ENCODE measurements around the gene CHCHD6.

The CHCHD6 gene

GRCh38 chr3:126867190-126867862 lies 163.3 kb downstream of the CHCHD6 start:
- no peak for FAIRE-seq

- no peak for FAIRE-seq
Observed at GRCh38 chr3:126867863-126868200, 163.8 kb downstream of the CHCHD6 start.

- no peak for FAIRE-seq
Observed at GRCh38 chr3:126870608-126871210, 166.7 kb downstream of the CHCHD6 start.

GRCh38 chr3:126872701-126873342 lies 168.8 kb downstream of the CHCHD6 start:
- FAIRE-seq: no peak

GRCh38 chr3:126873416-126873815 lies 169.4 kb downstream of the CHCHD6 start:
- FAIRE-seq: no peak

GRCh38 chr3:126878664-126879063 lies 174.6 kb downstream of the CHCHD6 start:
- FAIRE-seq: no peak

GRCh38 chr3:126880901-126881300 lies 176.9 kb downstream of the CHCHD6 start:
- no peak for FAIRE-seq

GRCh38 chr3:126881861-126882260 lies 177.8 kb downstream of the CHCHD6 start:
- FAIRE-seq: no peak

- no peak for FAIRE-seq
Observed at GRCh38 chr3:126883241-126883640, 179.2 kb downstream of the CHCHD6 start.

- no peak for FAIRE-seq
Observed at GRCh38 chr3:126885425-126885824, 181.4 kb downstream of the CHCHD6 start.

- no peak for FAIRE-seq
Observed at GRCh38 chr3:126886217-126886616, 182.2 kb downstream of the CHCHD6 start.

GRCh38 chr3:126887686-126888085 lies 183.6 kb downstream of the CHCHD6 start:
- no peak for FAIRE-seq

- FAIRE-seq: no peak
Observed at GRCh38 chr3:126888186-126888760, 184.2 kb downstream of the CHCHD6 start.

- FAIRE-seq: no peak
Observed at GRCh38 chr3:126889276-126890201, 185.5 kb downstream of the CHCHD6 start.

GRCh38 chr3:126891141-126891540 lies 187.1 kb downstream of the CHCHD6 start:
- FAIRE-seq: no peak

- no peak for FAIRE-seq
Observed at GRCh38 chr3:126891791-126892190, 187.8 kb downstream of the CHCHD6 start.

- FAIRE-seq: no peak
Observed at GRCh38 chr3:126893651-126894050, 189.6 kb downstream of the CHCHD6 start.

GRCh38 chr3:126894475-126894874 lies 190.4 kb downstream of the CHCHD6 start:
- FAIRE-seq: no peak

- FAIRE-seq: no peak
Observed at GRCh38 chr3:126895178-126896066, 191.4 kb downstream of the CHCHD6 start.

GRCh38 chr3:126896067-126896441 lies 192.0 kb downstream of the CHCHD6 start:
- no peak for FAIRE-seq

- FAIRE-seq: no peak
Observed at GRCh38 chr3:126896968-126897367, 192.9 kb downstream of the CHCHD6 start.

GRCh38 chr3:126897943-126898342 lies 193.9 kb downstream of the CHCHD6 start:
- no peak for FAIRE-seq

All from colon (tissue), 2 donors.